NCI-H1092 (cell line): ENCODE data around the gene VSTM2B.
"Not testable (repeated sequence)": the region's sequence is repeated elsewhere in the genome, so short reads cannot be mapped to it uniquely, and the experiment has no call there.

ENCODE experiments used
- DNase-seq: peaks from one replicate; lab custom pipeline; 2025; lab: John Stamatoyannopoulos, UW

Gene VSTM2B

DNA sequence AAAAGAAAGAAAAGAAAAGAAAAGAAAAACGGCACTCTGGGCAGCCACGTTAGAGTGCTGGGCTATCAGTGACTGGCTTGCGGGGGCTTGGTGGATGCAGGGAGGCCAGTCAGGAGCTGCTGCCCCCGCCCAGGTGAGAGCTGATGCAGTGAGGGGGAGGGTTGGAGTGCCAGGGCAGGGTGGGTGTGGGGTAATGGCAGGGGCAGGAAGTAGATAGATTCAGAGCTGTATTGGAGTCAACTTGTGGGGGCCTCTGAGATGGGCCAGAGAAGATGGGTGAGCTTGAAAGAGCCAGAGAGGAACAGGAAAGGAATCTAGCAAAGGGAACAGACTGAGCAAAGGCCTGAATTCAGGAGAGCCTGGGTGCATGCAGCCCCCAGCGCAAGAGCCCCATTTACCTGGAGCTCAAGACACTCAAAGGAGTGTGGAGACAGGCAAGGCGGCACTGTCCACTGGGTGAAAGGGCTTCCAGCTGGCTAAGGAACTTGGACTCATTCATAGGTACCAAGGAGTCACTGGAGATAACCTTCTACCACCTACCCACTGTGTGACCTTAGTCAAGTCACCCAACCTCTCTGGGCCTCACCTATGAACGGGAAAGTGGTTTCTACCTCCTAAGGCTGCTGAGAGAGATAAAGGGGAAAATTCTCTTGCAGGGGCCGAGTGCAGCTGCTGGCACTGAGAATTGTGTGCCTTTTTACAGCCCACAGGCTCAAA lies 20.2 kb downstream of the VSTM2B start:
- DNase-seq: no peak

GRCh38 chr19:29546583-29547190 lies 20.9 kb downstream of the VSTM2B start:
- DNase-seq: no peak

GRCh38 chr19:29547361-29547960 lies 21.7 kb downstream of the VSTM2B start:
- DNase-seq: no peak

- no peak for DNase-seq
Observed at GRCh38 chr19:29547981-29548380, 22.2 kb downstream of the VSTM2B start.

DNA sequence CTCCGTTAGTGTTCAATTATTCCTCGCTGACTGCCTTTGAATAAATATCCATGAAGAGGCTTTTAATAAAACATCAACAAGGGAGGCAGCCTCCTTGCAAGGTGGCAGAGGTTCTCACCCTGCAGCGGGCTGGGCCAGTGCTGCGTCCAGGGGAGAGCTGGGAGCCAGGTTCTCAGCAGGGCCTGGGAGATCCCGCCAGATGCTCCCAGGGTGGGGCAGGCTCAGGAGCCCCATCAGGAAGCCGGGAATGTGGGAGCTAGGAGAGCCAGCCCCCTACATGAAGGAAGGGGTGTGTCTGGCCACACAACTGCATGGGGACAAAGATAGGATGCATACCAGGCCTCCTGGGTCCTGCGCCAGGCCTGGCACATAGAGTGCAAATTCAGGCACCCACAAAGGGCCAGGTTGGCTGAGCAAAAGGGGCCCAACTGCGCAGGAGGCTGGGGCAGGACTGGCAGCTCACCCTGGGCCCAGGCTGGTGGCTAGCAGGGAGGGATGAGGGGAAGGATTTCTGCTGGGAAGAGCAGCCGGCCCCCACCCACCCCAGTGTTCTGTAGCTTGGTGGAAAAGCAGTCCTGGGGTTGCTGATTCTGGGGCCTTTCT lies 22.8 kb downstream of the VSTM2B start:
- DNase-seq: no peak

DNA sequence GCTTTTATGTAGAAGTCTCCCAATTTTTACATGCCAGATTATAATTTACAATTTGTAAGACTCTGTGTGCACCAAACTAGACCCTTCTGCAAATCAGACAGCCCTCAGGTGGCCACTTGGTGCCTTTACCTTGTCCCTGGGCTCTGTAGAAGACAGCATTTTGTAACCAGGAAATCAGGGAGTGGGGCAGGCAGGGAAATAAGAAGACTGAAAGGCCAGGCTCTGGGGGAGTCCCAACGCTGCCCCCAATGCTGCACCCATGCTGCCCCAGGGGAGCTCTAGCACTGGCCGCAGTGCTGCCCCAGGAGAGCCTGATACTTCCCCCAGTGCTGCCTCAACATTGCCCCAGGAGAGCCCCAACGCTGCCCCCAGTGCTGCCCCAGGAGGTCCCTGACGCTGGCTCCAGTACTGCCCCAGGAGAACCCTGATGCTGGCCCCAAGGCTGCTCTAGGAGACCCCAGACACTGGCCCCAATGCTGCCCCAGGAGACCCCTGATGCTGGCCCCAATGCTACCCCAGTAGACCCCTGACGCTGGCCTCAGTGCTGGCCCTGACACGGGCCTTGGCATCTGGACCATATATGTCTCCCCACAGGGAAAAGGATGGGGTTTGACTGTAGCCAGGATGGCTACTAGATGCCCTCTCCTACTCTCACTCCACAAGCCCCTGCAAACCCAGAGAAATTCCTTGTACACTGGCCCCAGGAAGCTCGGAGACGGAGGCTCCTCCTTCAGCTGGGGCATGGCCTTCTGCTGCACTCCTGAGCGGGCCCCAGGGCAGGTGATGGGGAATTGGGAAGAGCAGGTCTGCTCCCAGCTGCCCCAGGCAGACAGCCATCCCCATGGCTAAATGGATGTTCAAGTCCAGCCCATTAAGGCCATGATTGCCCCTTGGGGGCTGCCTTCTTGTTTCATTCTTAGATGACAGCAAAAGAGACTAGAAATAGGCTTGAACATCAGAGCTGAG lies 23.6 kb downstream of the VSTM2B start:
- DNase-seq: no peak

DNA sequence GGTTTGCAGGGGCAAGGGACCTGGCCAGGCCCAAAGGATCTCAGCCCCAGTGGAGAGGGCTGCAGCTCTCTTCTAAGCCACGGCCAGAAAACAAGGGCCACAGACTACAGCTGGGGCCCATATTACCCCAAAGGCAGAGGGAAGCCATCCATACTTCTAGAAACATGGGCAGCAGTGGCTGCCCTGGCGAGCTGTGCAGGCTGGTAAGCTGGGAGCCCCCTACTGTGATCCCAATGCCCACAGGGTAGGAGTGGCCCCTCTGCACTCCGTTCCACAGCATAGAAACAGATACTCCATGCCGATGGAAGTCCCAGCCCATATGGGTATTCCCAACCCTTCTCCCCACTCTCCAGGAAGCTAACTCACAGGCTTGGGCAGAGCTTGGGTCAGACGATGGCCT lies 25.1 kb downstream of the VSTM2B start:
- DNase-seq: no peak

- DNase-seq: no peak
Observed at GRCh38 chr19:29551774-29552173, 26.0 kb downstream of the VSTM2B start.

DNA sequence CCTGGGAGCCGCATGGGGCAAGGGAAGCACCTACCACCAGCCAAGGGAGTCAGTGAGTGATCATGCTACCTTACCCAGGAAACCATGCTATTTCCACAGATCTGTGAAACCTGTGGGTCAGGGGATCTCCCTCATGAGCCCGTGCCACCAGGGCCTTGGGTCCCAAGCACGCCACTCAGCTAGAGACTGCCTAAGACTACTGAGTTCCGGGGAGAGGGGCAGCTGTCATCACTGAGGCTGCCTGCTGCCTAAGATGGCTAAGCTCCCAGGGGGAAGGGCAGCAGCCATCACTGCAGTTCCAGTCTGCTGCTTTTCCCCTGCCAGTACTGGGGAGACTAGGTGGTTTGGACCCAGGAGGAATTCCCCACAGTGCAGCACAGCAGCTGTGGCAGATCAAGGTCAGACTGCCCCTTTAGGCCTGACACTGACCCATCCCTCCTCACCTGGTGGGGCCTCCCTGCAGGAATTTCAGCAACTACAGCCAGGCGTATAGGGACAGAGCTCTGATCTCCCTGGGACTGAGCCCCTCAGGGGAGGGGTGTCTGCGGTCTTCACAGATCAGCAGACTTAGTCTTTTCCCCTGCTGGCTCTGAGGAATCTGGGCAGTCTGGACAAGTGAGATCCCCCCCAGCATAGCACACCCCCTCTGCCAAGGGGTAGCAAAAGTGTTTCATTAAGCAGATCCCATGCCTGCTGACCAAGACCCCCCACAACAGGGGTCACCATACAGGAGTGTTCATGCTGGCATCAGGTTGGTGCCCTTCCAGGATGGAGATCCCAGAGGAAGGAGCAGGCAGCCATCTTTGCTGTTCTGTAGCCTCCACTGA lies 26.9 kb downstream of the VSTM2B start:
- no peak for DNase-seq

- no peak for DNase-seq
Observed at GRCh38 chr19:29554149-29554548, 28.4 kb downstream of the VSTM2B start.

- DNase-seq: not testable (repeated sequence)
Observed at GRCh38 chr19:29559110-29559509, 33.3 kb downstream of the VSTM2B start.

DNA sequence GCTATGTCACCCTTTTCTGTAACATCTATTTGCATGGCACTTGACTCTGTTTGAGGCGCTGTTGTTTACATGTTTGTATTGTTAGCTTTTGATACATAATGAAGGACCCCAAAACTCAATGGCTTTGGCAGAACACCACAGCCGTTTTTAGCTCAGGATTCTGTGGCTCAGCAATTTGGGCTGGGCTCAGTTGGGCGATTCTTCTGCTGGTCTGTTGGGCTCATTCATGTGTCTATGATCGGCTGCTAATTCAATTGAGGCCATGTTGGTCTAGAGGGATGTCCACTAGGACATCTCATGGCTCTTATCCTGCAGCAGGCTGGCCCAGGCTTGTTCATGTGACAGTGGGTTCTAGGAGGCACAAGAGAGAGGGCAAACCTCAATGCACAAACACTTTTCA lies 33.9 kb downstream of the VSTM2B start:
- DNase-seq: no peak

DNA sequence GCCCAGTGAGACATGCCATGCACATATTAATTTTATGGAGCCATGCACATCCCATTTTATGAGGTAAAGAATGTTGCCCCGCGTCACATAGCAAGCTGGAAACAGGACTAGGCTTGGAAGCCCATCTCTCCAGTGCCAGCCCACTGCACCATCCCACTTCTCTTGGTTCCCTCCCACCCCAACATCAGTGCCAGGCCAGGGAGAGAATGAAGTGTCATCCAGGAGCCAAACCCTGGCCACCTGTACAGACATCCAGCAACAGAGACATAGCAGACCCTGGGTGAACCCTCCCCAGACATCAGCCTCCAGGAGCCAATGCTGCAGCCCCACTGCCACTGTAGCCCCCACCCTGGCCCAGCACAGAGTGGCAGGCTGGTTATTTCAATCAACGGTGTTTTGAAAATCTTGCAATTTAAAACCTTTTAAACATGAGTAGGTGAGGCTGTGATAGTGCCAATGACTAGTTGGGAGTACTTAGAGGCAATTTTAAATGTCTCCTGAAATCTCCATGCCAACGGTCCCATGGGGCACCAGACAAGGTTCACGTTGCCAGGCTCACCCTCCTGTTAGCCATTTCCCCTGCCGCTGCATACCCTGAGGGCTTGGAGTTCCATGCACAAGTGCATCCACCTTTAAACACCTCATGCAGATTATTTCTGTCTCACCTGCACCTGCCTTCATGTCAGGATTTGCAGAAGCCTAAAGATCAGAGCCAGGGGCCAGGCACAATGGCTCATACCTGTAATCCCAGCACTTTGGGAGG lies 34.7 kb downstream of the VSTM2B start:
- DNase-seq: no peak

DNA sequence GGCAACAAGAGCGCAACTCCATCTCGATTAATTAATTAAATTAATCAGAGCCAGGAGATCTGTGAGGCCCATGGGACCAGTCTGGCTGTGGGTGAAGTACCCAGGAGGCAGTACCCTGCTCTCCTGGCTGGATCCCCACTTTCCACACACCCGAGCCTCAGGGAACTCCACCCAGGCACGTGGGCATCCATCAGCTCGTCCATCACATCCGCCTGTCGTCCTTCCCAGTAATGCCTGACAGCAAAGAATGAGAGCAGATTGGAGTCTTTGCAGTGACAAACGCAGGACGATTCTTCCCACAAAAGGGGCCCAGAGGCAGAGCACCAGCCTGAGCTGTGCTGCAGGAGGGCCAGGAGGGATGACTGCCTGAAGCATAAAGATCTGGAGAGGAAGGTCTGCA lies 35.8 kb downstream of the VSTM2B start:
- no peak for DNase-seq

- no peak for DNase-seq
Observed at GRCh38 chr19:29562299-29563297, 36.8 kb downstream of the VSTM2B start.

GRCh38 chr19:29563486-29564101 lies 37.8 kb downstream of the VSTM2B start:
- DNase-seq: no peak

DNA sequence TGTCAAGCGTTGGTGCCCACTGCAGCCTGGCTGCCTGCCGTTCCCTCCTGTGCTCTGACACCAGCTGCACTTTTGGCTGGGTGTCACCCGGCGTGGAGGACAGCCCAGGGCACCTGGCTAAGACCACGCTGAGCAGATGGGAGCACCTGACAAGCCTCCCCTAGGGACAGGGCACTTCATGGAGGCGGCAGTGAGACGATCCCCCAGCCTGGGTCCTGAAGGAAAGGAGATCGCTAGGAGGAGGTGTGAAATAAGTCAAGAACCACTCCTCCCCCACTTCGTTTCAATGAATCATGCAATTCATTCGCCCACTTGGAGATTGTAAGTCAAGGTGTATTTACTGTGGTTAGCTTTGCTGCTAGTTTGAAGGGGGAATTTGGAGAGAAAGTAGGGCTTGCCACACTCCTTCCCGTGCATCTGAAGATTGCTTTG lies 38.8 kb downstream of the VSTM2B start:
- peak; percentile 25 for DNase-seq

GRCh38 chr19:29565171-29565570 lies 39.4 kb downstream of the VSTM2B start:
- DNase-seq: no peak
